Right lung (tissue), 5 donors: Measurements from ENCODE around the gene PITX1. TPM values are rescaled to one million over a fixed set of nuclear protein-coding genes. Genes with fewer than 3 reads are reported as not detected.
"Not testable (repeated sequence)": the region's sequence is repeated elsewhere in the genome, so short reads cannot be mapped to it uniquely, and the experiment has no call there.

ENCODE experiments used
- DNase-seq, 2 donors: peaks; one replicate each; pipeline ENCODE4 v3.0.0-alpha.2; 2013
- polyA plus RNA-seq, 5 donors: library from polyadenylated mRNA; unstranded; fragments of 120-200 nt; gene quantifications; one replicate each; pipeline versions ENCODE4 v1.2.1 to v1.2.3, GENCODE V29; 2013; ENCODE audit warnings: inconsistent platforms in 1 of 5, low replicate concordance in 1 of 5; ENCODE audit not compliant: insufficient read length in 5 of 5, insufficient read depth in 1 of 5

PITX1 gene
- polyA plus RNA-seq, 5 donors: 0.06 to 1.8 (median 0.42) TPM

- DNase-seq: no peak
Observed at GRCh38 chr5:135010502-135011354, 23.3 kb downstream of the PITX1 start.

GRCh38 chr5:135009736-135010501 is 24.1 kb downstream of the PITX1 start:
- no peak for DNase-seq

GRCh38 chr5:135008981-135009735 is 24.9 kb downstream of the PITX1 start:
- DNase-seq: no peak

- DNase-seq: no peak
Observed at GRCh38 chr5:135008556-135008955, 25.5 kb downstream of the PITX1 start.

- DNase-seq: no peak
Observed at GRCh38 chr5:135007749-135008363, 26.2 kb downstream of the PITX1 start.

GRCh38 chr5:135007305-135007704 is 26.7 kb downstream of the PITX1 start:
- no peak for DNase-seq

- DNase-seq: no peak
Observed at GRCh38 chr5:135005076-135005475, 29.0 kb downstream of the PITX1 start.

GRCh38 chr5:135004376-135004775 is 29.7 kb downstream of the PITX1 start:
- no peak for DNase-seq

GRCh38 chr5:134998068-134998467 is 36.0 kb downstream of the PITX1 start:
- DNase-seq: not testable (repeated sequence)

- no peak for DNase-seq
Observed at GRCh38 chr5:134997015-134997414, 37.0 kb downstream of the PITX1 start.

GRCh38 chr5:134995850-134996402 is 38.1 kb downstream of the PITX1 start:
- DNase-seq: no peak

GRCh38 chr5:134994560-134995156 is 39.4 kb downstream of the PITX1 start:
- no peak for DNase-seq

- DNase-seq: no peak
Observed at GRCh38 chr5:134993161-134993560, 40.9 kb downstream of the PITX1 start.

GRCh38 chr5:134992148-134992547 is 41.9 kb downstream of the PITX1 start:
- no peak for DNase-seq

GRCh38 chr5:134990183-134990582 is 43.8 kb downstream of the PITX1 start:
- DNase-seq: not testable (repeated sequence)

GRCh38 chr5:134989266-134989830 is 44.7 kb downstream of the PITX1 start:
- no peak for DNase-seq

GRCh38 chr5:134982230-134982629 is 51.8 kb downstream of the PITX1 start:
- DNase-seq: no peak

- no peak for DNase-seq
Observed at GRCh38 chr5:134979416-134979815, 54.6 kb downstream of the PITX1 start.
